Ascending aorta (tissue), 2 donors: Measurements from ENCODE around the gene DDX23. TPM values are rescaled to one million over a fixed set of nuclear protein-coding genes. Genes with fewer than 3 reads are reported as not detected.
"Not testable (repeated sequence)": the region's sequence is repeated elsewhere in the genome, so short reads cannot be mapped to it uniquely, and the experiment has no call there.

Experiments
- DNase-seq, 2 donors: peaks; one replicate each; pipeline ENCODE4 v3.0.0-alpha.2; 2019; ENCODE audit warnings: low spot score in 2 of 2
- H3K27ac ChIP-seq, 2 donors: fragments of 200-600 bp; sonication (generic); one replicate each; pipeline ENCODE4 v1.5.1; 2016 to 2017; ENCODE audit warnings: mild to moderate bottlenecking in 1 of 2
- H3K27me3 ChIP-seq: fragments of 200-600 bp; sonication (generic); one replicate; pipeline ENCODE4 v1.5.1; 2017
- H3K36me3 ChIP-seq, 2 donors: fragments of 200-600 bp; sonication (generic); one replicate each; pipeline ENCODE4 v1.5.1; 2016
- H3K4me1 ChIP-seq, 2 donors: fragments of 200-600 bp; sonication (generic); one replicate each; pipeline ENCODE4 v1.5.1; 2016 to 2017; ENCODE audit warnings: mild to moderate bottlenecking in 1 of 2
- H3K4me3 ChIP-seq, 2 donors: fragments of 200-600 bp; sonication (generic); one replicate each; pipeline ENCODE4 v1.5.1; 2016 to 2017; ENCODE audit warnings: mild to moderate bottlenecking in 1 of 2
- H3K9me3 ChIP-seq, 2 donors: fragments of 200-600 bp; sonication (generic); one replicate each; pipeline ENCODE4 v1.5.1; 2016
- CTCF ChIP-seq, 3 experiments: fragments of 200-600 bp in 2 of 3; fragments of 450-650 bp in 1 of 3; sonication (generic) in 2 of 3; IDR thresholded peaks; one replicate each; pipeline ENCODE4 v1.5.1; 2016 to 2019; ENCODE audit warnings: antibody characterized with exemption in 3 of 3, mild to moderate bottlenecking in 1 of 3, moderate library complexity in 1 of 3
- intact Hi-C: fragments of 100-400 bp; cut with DNase I; formaldehyde crosslinking; loops from one replicate; pipeline ENCODE4 v1.15.1; 2023
- total RNA-seq: library from RNA; depleted of rRNA; stranded (reverse); fragments of >200 nt; gene quantifications from one replicate; pipeline ENCODE4 v1.1.0, GENCODE V29; 2016

DDX23 gene
- total RNA-seq, 1 donor from 2014 or later, result 39.4 TPM

- no peaks in the 10 kb centered on the region for H3K9me3 ChIP-seq
- H3K27ac ChIP-seq, result no peak overlapping the region
- intact Hi-C loops, result no loop called here
- H3K4me3 ChIP-seq, result no peak overlapping the region
- no peak for DNase-seq
- H3K36me3 ChIP-seq, result no peaks in the 10 kb centered on the region
- no peaks in the 10 kb centered on the region for H3K27me3 ChIP-seq
- peaks cover 0 to 8% of the 10 kb centered on the region in 2 donors for H3K4me1 ChIP-seq
- no peak for TF ChIP-seq CTCF (IDR thresholded peaks at IDR 0.05)
These were observed 28.7 kb upstream of the DDX23 start for GRCh38 chr12:48880647-48881046.

DNA sequence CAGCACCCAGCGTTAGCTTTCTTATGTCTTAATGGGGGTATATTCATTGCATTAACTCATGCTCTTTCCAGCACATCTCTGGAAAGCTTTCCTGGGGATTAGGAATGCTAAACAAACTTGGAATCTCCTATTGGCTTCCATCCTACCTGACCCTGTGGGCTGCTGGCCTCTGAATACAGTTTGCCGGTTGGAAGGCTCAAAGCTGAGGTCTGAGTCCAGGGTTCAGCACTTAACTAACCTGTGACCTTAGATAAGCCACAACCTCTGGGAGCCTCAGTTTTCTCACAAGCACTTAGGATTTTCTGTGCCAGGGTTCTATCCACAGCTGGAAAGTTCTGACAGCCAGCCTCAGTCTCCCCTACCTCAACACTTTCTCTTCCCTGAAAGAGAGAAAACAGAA is 26.6 kb upstream of the DDX23 start:
- no peak overlapping the region for H3K27ac ChIP-seq
- no peaks in the 10 kb centered on the region for H3K9me3 ChIP-seq
- intact Hi-C loops, result no loop called here
- no peak overlapping the region for H3K4me3 ChIP-seq
- H3K27me3 ChIP-seq, result no peaks in the 10 kb centered on the region
- peaks cover 0 to 8% of the 10 kb centered on the region in 2 donors for H3K4me1 ChIP-seq
- no peak for TF ChIP-seq CTCF (IDR thresholded peaks at IDR 0.05)
- no peaks in the 10 kb centered on the region for H3K36me3 ChIP-seq
- no peak for DNase-seq

- DNase-seq, result no peak
- no peaks in the 10 kb centered on the region for H3K27me3 ChIP-seq
- H3K27ac ChIP-seq, result no peak overlapping the region
- no peaks in the 10 kb centered on the region for H3K9me3 ChIP-seq
- intact Hi-C loops, result no loop called here
- H3K4me3 ChIP-seq, result no peak overlapping the region
- no peaks in the 10 kb centered on the region for H3K36me3 ChIP-seq
- no peak for TF ChIP-seq CTCF (IDR thresholded peaks at IDR 0.05)
- H3K4me1 ChIP-seq, result no peaks in the 10 kb centered on the region
These were observed 24.1 kb upstream of the DDX23 start for GRCh38 chr12:48875944-48876515.

DNA sequence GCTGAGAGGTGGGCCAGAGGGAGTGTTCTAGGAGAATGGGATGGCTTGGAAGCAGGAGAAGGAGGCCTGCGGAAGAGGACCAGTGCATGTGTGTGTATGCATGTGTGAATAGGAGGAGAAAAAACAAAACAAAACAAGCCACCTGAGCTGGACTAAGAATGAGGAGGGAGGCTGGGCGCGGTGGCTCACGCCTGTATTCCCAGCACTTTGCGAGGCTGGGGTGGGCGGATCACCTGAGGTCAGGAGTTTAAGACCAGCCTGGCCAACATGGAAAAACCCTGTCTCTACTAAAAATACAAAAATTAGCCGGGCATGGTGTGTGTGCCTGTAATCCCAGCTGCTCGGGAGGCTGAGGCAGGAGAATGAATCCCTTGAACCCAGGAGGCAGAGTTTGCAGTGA is 21.6 kb upstream of the DDX23 start:
- H3K9me3 ChIP-seq, H3K36me3 ChIP-seq, H3K4me3 ChIP-seq, DNase-seq, H3K4me1 ChIP-seq, H3K27me3 ChIP-seq, intact Hi-C loops, H3K27ac ChIP-seq: not testable (repeated sequence)

DNA sequence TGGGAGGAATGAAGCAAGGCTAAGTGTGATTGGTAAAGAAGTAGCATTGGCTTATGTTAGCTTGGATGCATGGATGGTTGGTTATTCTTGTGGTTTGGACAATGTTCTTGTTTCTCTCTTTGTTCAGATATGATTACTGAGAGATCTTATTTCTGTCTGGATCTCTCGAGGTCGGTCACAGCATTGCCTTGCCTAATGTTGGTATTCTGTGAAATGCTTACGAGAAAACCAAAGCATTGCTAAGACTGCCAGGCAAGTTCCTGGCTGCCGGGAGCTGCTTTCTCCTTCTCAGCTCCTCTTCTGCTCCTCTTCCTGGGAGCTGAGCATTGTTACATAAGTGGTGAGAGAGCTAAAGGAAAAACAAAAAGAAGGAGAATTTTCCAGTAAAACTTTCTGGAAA is 21.1 kb upstream of the DDX23 start:
- intact Hi-C loops, result no loop called here
- Histone ChIP-seq H3K4me3 (no peak overlapping the region), H3K36me3 (no peaks in the 10 kb centered on the region), H3K27me3 (no peaks in the 10 kb centered on the region), H3K27ac (no peak overlapping the region), H3K9me3 (no peaks in the 10 kb centered on the region), H3K4me1 (no peaks in the 10 kb centered on the region)
- TF ChIP-seq CTCF (IDR thresholded peaks at IDR 0.05), result no peak
- no peak for DNase-seq

- intact Hi-C loops, result no loop called here
- H3K4me1 ChIP-seq, result peaks cover 3 to 10% of the 10 kb centered on the region in 2 donors
These were observed 17.2 kb upstream of the DDX23 start for GRCh38 chr12:48869191-48869590.

More at GRCh38 chr12:48869191-48869590, 17.2 kb upstream of the DDX23 start:
- no peak for TF ChIP-seq CTCF (IDR thresholded peaks at IDR 0.05)
- no peak overlapping the region for H3K4me3 ChIP-seq
- H3K27ac ChIP-seq, result no peak overlapping the region
- DNase-seq, result no peak
- no peaks in the 10 kb centered on the region for H3K27me3 ChIP-seq
- H3K9me3 ChIP-seq, result no peaks in the 10 kb centered on the region
- no peaks in the 10 kb centered on the region for H3K36me3 ChIP-seq
